GM12872 (cell line): ENCODE results near the gene ABCA9.

Source experiments
- TF ChIP-seq, protein P1 (sequence below): IDR thresholded peaks from 3 replicates; pipeline ENCODE4 v1.5.1; 2011; ENCODE audit warnings: low read depth, mild to moderate bottlenecking, low read length, moderate library complexity; ENCODE audit not compliant: insufficient read depth

Gene ABCA9, protein sequence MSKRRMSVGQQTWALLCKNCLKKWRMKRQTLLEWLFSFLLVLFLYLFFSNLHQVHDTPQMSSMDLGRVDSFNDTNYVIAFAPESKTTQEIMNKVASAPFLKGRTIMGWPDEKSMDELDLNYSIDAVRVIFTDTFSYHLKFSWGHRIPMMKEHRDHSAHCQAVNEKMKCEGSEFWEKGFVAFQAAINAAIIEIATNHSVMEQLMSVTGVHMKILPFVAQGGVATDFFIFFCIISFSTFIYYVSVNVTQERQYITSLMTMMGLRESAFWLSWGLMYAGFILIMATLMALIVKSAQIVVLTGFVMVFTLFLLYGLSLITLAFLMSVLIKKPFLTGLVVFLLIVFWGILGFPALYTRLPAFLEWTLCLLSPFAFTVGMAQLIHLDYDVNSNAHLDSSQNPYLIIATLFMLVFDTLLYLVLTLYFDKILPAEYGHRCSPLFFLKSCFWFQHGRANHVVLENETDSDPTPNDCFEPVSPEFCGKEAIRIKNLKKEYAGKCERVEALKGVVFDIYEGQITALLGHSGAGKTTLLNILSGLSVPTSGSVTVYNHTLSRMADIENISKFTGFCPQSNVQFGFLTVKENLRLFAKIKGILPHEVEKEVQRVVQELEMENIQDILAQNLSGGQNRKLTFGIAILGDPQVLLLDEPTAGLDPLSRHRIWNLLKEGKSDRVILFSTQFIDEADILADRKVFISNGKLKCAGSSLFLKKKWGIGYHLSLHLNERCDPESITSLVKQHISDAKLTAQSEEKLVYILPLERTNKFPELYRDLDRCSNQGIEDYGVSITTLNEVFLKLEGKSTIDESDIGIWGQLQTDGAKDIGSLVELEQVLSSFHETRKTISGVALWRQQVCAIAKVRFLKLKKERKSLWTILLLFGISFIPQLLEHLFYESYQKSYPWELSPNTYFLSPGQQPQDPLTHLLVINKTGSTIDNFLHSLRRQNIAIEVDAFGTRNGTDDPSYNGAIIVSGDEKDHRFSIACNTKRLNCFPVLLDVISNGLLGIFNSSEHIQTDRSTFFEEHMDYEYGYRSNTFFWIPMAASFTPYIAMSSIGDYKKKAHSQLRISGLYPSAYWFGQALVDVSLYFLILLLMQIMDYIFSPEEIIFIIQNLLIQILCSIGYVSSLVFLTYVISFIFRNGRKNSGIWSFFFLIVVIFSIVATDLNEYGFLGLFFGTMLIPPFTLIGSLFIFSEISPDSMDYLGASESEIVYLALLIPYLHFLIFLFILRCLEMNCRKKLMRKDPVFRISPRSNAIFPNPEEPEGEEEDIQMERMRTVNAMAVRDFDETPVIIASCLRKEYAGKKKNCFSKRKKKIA (N-terminal part only)

DNA sequence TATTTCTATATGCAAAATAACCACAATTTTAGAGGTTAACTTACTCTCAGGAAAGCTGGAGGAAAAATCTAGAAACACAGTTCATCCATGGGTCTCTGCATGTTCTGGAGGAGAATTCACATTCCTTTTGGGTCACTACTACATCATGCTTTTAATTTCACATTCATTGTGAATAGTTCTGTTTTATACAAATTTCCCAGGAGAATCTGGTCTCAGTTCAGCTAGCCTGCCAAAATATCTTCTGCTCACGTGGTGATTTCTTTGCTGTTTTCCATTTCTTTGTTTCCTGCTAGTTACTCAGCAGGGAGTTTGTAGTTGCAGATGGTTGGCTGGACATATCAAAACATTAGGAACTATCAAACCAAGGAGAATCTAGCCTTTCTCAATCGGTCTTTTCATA lies at the start of gene ABCA9:
Gene ABCA9, minus strand, starts transcription at position 106 of the 400 bp plus-strand sequence. CDS start 9,801 bp downstream, outside the sequence.
- TF ChIP-seq, protein P1, sequence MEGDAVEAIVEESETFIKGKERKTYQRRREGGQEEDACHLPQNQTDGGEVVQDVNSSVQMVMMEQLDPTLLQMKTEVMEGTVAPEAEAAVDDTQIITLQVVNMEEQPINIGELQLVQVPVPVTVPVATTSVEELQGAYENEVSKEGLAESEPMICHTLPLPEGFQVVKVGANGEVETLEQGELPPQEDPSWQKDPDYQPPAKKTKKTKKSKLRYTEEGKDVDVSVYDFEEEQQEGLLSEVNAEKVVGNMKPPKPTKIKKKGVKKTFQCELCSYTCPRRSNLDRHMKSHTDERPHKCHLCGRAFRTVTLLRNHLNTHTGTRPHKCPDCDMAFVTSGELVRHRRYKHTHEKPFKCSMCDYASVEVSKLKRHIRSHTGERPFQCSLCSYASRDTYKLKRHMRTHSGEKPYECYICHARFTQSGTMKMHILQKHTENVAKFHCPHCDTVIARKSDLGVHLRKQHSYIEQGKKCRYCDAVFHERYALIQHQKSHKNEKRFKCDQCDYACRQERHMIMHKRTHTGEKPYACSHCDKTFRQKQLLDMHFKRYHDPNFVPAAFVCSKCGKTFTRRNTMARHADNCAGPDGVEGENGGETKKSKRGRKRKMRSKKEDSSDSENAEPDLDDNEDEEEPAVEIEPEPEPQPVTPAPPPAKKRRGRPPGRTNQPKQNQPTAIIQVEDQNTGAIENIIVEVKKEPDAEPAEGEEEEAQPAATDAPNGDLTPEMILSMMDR, result no peak

DNA sequence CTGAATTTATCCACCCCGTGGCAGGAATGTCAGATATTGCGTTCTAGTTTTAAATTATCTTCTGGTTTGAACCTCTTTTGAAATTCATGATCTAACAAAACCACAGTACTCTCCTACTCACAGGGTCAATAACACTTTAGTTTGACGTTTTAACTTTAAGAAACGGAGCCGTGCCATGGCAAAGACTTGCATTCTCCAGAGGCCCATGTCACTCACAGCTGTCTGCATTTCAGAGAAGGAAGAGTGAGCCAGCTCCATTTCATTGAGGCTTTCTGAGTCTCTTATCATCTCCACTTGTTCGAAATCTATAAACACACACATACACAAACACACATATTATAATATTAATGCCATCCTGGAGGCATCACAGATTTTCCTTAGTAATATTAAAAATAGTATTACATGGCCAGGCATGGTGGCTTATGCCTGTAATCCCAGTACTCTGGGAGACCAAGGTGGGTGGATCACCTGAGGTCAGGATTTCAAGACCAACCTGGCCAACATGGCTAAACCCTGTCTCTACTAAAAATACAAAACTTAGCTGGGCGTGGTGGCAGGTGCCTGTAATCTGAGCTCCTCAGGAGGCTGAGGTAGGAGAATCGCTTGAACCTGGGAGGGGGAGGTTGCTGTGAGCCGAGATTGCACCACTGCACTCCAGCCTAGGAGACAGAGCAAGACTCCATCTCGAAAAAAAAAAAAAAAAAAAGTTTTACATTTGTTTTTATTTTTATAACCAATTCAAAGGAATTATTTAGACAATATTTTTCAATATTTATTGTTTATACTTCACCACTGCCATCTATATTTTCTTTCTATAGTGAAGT lies 45.4 kb upstream of the ABCA9 start:
- TF ChIP-seq, protein P1, result no peak

DNA sequence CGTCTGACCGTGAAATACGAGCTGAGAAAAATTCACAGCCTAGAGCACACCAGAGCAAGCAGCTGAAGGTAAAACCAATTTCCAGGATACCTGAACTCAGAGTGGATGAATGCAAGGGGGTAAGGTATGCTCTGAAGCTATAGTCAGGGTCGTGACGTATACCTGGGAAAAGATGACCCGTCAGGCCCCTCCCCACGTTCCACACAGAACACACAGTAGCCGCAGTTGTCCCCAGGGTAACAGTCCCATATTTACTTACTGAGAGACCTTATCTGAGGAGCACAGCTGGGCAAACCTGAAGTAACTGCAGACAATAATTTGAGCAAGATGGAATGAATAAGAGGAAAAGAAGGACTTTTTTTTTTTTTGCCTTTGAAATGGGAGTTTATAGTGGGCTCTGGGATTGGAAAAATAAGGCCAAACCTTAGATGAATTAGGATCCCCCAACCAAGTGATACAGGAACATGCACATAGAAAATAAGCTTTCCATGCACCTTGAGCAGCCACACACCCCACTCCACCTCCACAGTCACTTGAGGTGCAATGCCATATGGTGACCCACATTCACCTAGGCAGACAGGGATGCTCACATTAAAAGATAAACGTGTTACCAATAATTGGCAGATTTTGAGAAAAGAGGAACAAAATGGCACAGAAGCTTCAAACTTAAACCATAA lies 43.0 kb upstream of the ABCA9 start:
- TF ChIP-seq, protein P1, result no peak

DNA sequence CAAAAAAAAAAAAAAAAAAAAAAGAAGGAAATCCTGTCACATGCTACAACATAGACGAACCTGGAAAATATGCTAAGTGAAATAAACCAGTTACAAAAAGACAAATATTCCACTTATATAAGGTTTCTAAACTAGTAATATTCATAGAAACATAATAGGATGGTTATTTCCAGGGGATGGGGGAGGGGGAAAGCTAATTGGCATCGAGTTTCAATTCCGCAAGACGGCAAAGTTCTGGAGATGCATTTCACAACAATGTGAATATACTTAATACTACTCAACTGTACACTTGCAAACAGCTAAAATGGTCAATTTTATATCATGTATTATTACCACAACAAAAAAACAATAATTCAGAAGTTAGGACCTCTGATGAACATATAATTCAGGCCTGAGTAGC lies 37.9 kb upstream of the ABCA9 start:
- TF ChIP-seq, protein P1, result no peak

DNA sequence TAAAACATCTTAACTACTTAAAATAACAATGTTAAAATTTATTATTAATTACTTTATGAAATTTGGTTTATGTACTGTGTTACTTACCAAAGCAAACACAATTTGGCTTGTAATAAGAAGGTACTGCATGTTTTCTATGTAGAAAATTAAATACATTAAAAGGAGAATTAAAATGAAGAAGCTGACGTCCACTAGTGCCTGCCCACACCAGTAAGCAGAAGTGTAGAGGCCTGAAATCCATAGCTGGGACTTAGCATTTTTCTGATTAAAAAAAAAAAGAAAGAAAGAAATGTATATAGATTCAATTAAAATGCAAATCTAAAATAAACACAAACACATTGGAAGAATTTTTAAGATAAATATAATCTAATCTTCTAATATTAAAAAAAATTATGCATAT lies 35.8 kb upstream of the ABCA9 start:
- TF ChIP-seq, protein P1, result no peak

DNA sequence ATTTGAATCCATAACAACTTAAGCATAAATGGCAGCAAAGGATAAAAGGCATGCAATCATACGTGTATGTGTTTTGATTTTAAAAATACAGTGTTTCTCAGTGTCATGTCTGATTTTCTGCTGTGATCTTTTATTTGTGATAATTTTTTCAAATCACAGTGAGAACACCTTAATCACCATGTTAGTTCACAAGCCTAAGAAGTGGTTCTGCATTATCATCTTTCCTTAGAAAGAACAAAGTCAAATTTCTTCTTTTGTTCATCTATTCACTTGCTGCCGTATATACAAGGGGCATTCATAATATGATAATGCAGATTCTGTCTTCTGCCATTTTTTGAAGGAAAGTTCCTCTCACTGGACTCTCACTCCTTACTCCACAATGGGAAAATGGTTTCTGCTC lies 33.3 kb upstream of the ABCA9 start:
- TF ChIP-seq, protein P1, result no peak
